MCF 10A (cell line): ENCODE measurements around the gene GMDS. TPM values are rescaled to one million over a fixed set of nuclear protein-coding genes. Genes with fewer than 3 reads are reported as not detected.

Source experiments
- BruUV-seq: library from RNA; stranded (reverse); fragments of 400-500 nt; replicated peaks from 2 replicates; lab custom pipeline; 2021; lab: Mats Ljungman, UMichigan
- CTCF ChIA-PET: fragments of 300-600 bp; sonication (Branson Sonifier 250); formaldehyde crosslinking; extraction: SDS; loops from one replicate; lab custom pipeline; 2021; ENCODE audit warnings: antibody characterized with exemption, inconsistent platforms; lab: Yijun Ruan, JAX
- POLR2A ChIA-PET: fragments of 300-600, 350-650 bp; sonication (Branson Sonifier 250); formaldehyde crosslinking; extraction: SDS; loops from one replicate; lab custom pipeline; 2020; ENCODE audit warnings: antibody characterized with exemption, inconsistent platforms; lab: Yijun Ruan, JAX
- DNase-seq: peaks from one replicate; pipeline ENCODE4 v3.0.0-alpha.2; 2018; ENCODE audit not compliant: unreplicated experiment
- H3K27ac Mint-ChIP-seq: one replicate; pipeline ENCODE4 v1.8.0; 2022; ENCODE audit warnings: mild to moderate bottlenecking, low read depth, mixed read lengths; ENCODE audit not compliant: unreplicated experiment
- H3K27me3 Mint-ChIP-seq: one replicate; pipeline ENCODE4 v1.8.0; 2022; ENCODE audit warnings: mixed read lengths; ENCODE audit not compliant: insufficient read depth, unreplicated experiment
- H3K36me3 Mint-ChIP-seq: one replicate; pipeline ENCODE4 v1.8.0; 2022; ENCODE audit warnings: mild to moderate bottlenecking, moderate library complexity, mixed read lengths; ENCODE audit not compliant: insufficient read depth, unreplicated experiment
- H3K4me1 Mint-ChIP-seq: one replicate; pipeline ENCODE4 v1.8.0; 2022; ENCODE audit warnings: mixed read lengths; ENCODE audit not compliant: insufficient read depth, unreplicated experiment
- H3K4me3 Mint-ChIP-seq: one replicate; pipeline ENCODE4 v1.8.0; 2022; ENCODE audit warnings: mild to moderate bottlenecking, moderate library complexity, mixed read lengths; ENCODE audit not compliant: unreplicated experiment
- H3K9me3 Mint-ChIP-seq: one replicate; pipeline ENCODE4 v1.8.0; 2022; ENCODE audit warnings: mixed read lengths; ENCODE audit not compliant: unreplicated experiment
- intact Hi-C: fragments of 100-400 bp; cut with micrococcal nuclease; formaldehyde crosslinking; loops from 2 replicates; pipeline ENCODE4 v1.14.1; 2022
- total RNA-seq: library from RNA; stranded (reverse); gene quantifications from 2 replicates; pipeline ENCODE4 v1.2.3, GENCODE V29; 2022
- TF ChIP-seq, protein P1 (sequence below): fragments of 200-600 bp; IDR thresholded peaks from one replicate; pipeline ENCODE4 v1.8.0; 2022; ENCODE audit warnings: antibody characterized with exemption, mild to moderate bottlenecking; ENCODE audit not compliant: unreplicated experiment

Gene GMDS
- total RNA-seq, 1 experiment from 2014 or later = 24.9 TPM

DNA sequence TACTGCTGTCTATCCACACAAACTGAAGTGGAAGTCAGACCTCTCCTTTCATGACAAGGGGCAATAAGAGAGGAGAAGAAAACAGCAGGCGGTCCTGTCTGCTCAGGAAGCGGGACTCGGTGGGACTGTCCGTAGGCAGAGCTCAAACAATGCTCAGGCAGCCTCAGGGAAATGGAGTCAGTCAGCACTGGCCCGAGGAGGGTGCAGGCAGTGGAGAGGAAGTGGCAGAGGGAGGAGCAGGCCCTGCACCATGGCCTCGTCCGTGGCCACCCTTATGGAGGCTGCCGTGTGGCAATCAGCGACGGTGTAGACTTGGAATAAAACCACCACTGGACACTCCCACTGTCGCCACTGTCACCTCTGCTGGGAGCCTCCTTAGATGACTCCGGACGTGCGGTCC is 616.1 kb downstream of the GMDS start:
- intact Hi-C loops = no loop called here
- POLR2A ChIA-PET = interaction anchor here (1.6 kb wide), 1 partner anchor 8 kb away, joined by 4 read pairs; no protein-coding TSS in a partner anchor
- Mint-ChIP-seq H3K27ac (no peak overlapping the region), H3K4me3 (no peak overlapping the region), H3K36me3 (no peaks in the 10 kb centered on the region), H3K9me3 (no peaks in the 10 kb centered on the region), H3K27me3 (no peaks in the 10 kb centered on the region), H3K4me1 (no peaks in the 10 kb centered on the region)
- CTCF ChIA-PET = interaction anchor here (0.5 to 0.9 kb wide), 2 partner anchors 22 to 1162 kb away, joined by 3 to 4 read pairs; no protein-coding TSS in a partner anchor
- TF ChIP-seq, protein P1, sequence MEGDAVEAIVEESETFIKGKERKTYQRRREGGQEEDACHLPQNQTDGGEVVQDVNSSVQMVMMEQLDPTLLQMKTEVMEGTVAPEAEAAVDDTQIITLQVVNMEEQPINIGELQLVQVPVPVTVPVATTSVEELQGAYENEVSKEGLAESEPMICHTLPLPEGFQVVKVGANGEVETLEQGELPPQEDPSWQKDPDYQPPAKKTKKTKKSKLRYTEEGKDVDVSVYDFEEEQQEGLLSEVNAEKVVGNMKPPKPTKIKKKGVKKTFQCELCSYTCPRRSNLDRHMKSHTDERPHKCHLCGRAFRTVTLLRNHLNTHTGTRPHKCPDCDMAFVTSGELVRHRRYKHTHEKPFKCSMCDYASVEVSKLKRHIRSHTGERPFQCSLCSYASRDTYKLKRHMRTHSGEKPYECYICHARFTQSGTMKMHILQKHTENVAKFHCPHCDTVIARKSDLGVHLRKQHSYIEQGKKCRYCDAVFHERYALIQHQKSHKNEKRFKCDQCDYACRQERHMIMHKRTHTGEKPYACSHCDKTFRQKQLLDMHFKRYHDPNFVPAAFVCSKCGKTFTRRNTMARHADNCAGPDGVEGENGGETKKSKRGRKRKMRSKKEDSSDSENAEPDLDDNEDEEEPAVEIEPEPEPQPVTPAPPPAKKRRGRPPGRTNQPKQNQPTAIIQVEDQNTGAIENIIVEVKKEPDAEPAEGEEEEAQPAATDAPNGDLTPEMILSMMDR = no peak
- no TSS peak for BruUV-seq
- DNase-seq = no peak

DNA sequence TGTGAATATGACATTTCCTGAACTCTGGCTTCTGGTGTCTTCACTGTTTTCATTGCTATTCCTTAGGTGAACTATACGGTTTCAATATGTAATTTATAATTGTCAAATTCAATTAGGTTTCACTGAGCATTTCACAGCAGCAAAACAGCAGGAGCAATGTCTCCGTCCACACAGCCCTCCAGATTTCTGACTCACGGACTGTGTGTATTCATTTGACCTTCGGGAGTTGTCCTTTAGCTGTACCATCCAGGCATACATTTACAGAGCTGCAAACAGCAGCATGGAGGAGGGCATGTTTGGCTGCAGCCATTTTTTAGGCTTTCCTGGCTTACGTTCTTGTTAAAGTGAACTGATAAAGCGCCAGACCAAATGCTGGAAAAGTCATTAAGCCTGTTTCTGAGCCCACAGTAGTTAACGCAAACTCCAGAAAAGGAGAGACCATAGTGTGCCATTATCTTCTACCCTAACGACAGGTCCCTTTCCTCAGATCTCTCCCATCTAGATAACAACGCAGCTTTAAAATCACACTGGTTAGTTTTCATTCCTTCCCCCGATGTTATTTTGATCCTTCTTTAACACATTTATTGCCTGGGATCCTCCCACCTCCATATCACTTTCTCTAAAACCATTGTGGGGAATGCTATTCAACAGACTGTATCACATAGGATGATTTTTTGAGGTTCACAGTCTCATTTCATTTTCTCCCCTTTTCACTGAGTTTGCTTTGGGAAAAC is 617.4 kb downstream of the GMDS start:
- BruUV-seq = no TSS peak
- Mint-ChIP-seq H3K36me3 (no peaks in the 10 kb centered on the region), H3K27ac (no peak overlapping the region), H3K4me3 (no peak overlapping the region), H3K27me3 (no peaks in the 10 kb centered on the region), H3K4me1 (no peaks in the 10 kb centered on the region), H3K9me3 (no peaks in the 10 kb centered on the region)
- ChIA-PET CTCF (interaction anchor here (0.7 to 1.2 kb wide), 4 partner anchors 11 to 476 kb away, joined by 3 to 4 read pairs (median 3); no protein-coding TSS in a partner anchor), POLR2A (interaction anchor here (0.5 to 1.6 kb wide), 3 partner anchors 9 to 239 kb away, joined by 3 to 4 read pairs (median 3); no protein-coding TSS in a partner anchor)
- intact Hi-C loops = no loop called here
- DNase-seq = no peak
- TF ChIP-seq, protein P1 = no peak

DNA sequence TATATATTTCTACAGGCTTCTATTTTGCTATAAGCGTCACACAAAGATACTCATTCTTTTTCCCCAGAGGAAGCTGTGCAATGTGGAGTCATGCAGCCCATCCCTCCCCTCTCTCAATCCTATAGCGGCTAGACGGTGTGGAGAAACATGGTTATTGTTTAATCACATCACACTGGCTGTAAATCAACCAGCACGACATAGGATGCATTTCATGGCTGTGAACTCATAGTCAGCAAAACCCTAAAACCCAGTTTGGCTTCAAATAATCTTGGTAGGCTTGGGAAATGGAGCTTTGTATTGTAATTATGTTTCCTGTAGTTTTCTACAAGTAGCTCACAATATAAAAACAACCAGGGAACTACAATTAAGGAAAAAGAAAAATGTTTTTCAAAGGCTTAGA is 618.9 kb downstream of the GMDS start:
- Mint-ChIP-seq H3K4me1 (no peaks in the 10 kb centered on the region), H3K4me3 (no peak overlapping the region), H3K27me3 (no peaks in the 10 kb centered on the region), H3K27ac (no peak overlapping the region), H3K36me3 (no peaks in the 10 kb centered on the region), H3K9me3 (no peaks in the 10 kb centered on the region)
- no TSS peak for BruUV-seq
- DNase-seq = no peak
- TF ChIP-seq, protein P1 = no peak
- intact Hi-C loops = no loop called here
- ChIA-PET POLR2A (interaction anchor here (0.6 to 1.0 kb wide), 2 partner anchors 44 to 410 kb away, joined by 3 to 4 read pairs; no protein-coding TSS in a partner anchor), CTCF (interaction anchor here (0.5 to 1.2 kb wide), 4 partner anchors 61 to 1152 kb away, joined by 3 read pairs; no protein-coding TSS in a partner anchor)

DNA sequence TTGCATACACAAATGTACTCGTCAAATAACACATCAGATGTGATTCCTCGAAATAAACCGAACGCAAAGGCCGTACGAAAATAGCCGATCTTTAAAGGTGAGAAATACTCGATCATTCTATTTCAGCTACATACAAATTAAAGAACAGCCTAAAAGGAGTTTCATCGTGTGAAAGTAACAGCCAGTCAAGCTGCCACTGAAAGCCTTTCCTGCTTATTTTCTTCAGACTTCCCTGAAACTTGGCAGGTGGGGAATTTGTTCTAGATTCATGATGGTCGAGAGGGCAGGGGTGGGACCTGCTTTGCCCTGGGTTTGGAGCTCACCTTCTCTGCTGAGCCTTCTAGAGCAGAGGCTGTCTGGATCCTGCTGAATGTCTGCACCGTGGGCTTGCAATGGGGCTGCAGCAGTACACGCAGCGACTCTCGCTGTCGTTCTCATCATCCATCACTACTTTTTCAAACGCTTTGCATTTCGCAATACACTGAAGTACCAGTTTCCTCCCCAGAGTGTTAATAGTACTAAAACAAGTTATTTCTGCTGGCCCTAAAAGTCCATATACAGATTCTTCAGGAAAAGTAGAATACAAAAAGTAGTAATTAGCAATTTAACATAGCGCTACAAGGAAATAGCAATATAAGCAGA is 619.5 kb downstream of the GMDS start:
- Mint-ChIP-seq H3K9me3 (no peaks in the 10 kb centered on the region), H3K27me3 (no peaks in the 10 kb centered on the region), H3K4me1 (no peaks in the 10 kb centered on the region), H3K27ac (no peak overlapping the region), H3K4me3 (no peak overlapping the region), H3K36me3 (no peaks in the 10 kb centered on the region)
- ChIA-PET CTCF (interaction anchor here (0.6 to 1.1 kb wide), 3 partner anchors 583 to 1151 kb away, joined by 3 read pairs; no protein-coding TSS in a partner anchor), POLR2A (interaction anchor here (0.7 to 1.0 kb wide), 2 partner anchors 28 to 45 kb away, joined by 3 to 4 read pairs; no protein-coding TSS in a partner anchor)
- intact Hi-C loops = no loop called here
- no peak for DNase-seq
- TF ChIP-seq, protein P1 = no peak
- no TSS peak for BruUV-seq
